B cell (primary cell): Measurements from ENCODE around the gene PRAMEF12. TPM values are rescaled to one million over a fixed set of nuclear protein-coding genes. Genes with fewer than 3 reads are reported as not detected.

ENCODE experiments used
- ATAC-seq: fragments of 200-7000 bp; cut with Tn5 transposase; one replicate; pipeline ENCODE4 v1.10.0; 2021; ENCODE audit warnings: low read depth, mild to moderate bottlenecking, moderate number of reproducible peaks, moderate library complexity
- CTCF ChIA-PET: fragments of 350-600 bp; sonication (Branson Sonifier 250); formaldehyde crosslinking; loops from one replicate; lab custom pipeline; 2021; ENCODE audit warnings: antibody characterized with exemption, inconsistent platforms; lab: Charles Lee
- POLR2A ChIA-PET: fragments of 350-600 bp; sonication (Branson Sonifier 250); formaldehyde crosslinking; loops from one replicate; lab custom pipeline; 2021; ENCODE audit warnings: antibody characterized with exemption; lab: Charles Lee
- DNase-seq: peaks from one replicate; pipeline ENCODE4 v3.0.0; 2013
- H2AFZ ChIP-seq: 2 replicates; pipeline ENCODE4 v1.6.1; 2012; ENCODE audit warnings: mild to moderate bottlenecking, low read depth, low read length; ENCODE audit not compliant: insufficient read depth, poor library complexity, severe bottlenecking
- H3K27ac ChIP-seq, 2 donors: 1 replicate in 1 of 2; 2 replicates in 1 of 2; pipeline ENCODE4 v1.5.1; 2012 to 2013; ENCODE audit warnings: low read length in 2 of 2, mild to moderate bottlenecking in 2 of 2, moderate library complexity in 1 of 2
- H3K27me3 ChIP-seq, 4 experiments: fragments of 200-600 bp in 1 of 4; sonication (generic) in 1 of 4; replicated peaks in 1 of 4; 1 replicate in 2 of 4; 2 replicates in 2 of 4; pipeline versions ENCODE4 v1.6.1 to v1.7.0; 2013 to 2016; ENCODE audit warnings: low read length in 3 of 4, mild to moderate bottlenecking in 2 of 4, mixed read lengths in 1 of 4, moderate library complexity in 1 of 4; ENCODE audit not compliant: insufficient read depth in 4 of 4, control insufficient read depth in 3 of 4; ENCODE audit errors: control extremely low read depth in 1 of 4
- H3K36me3 ChIP-seq, 2 experiments: replicated peaks in 1 of 2; 1 replicate in 1 of 2; 2 replicates in 1 of 2; pipeline versions ENCODE4 v1.6.1 to v1.7.1; 2013; ENCODE audit warnings: low read length in 1 of 2; ENCODE audit not compliant: insufficient read depth in 2 of 2, control insufficient read depth in 1 of 2; ENCODE audit errors: control extremely low read depth in 1 of 2, extremely low read depth in 1 of 2
- H3K4me1 ChIP-seq, 2 donors: fragments of 200-600 bp in 1 of 2; sonication (generic) in 1 of 2; 1 replicate in 1 of 2; 2 replicates in 1 of 2; pipeline versions ENCODE4 v1.5.1 to v1.6.1; 2013 to 2017; ENCODE audit warnings: low read length in 2 of 2; ENCODE audit not compliant: control insufficient read depth in 2 of 2, insufficient read depth in 2 of 2
- H3K4me2 ChIP-seq: replicated peaks from 2 replicates; pipeline ENCODE3; 2012; ENCODE audit warnings: mild to moderate bottlenecking, low read depth, low read length; ENCODE audit not compliant: poor library complexity, severe bottlenecking
- H3K4me3 ChIP-seq, 5 experiments: fragments of 200-600 bp in 1 of 5; sonication (generic) in 1 of 5; 1 replicate in 3 of 5; 2 replicates in 2 of 5; pipeline versions ENCODE4 v1.5.1 to v1.7.0; 2011 to 2016; ENCODE audit warnings: low read length in 4 of 5, mild to moderate bottlenecking in 4 of 5, low read depth in 2 of 5, control low read depth in 1 of 5, moderate library complexity in 1 of 5; ENCODE audit not compliant: insufficient read depth in 1 of 5; ENCODE audit errors: control extremely low read depth in 1 of 5, extremely low read depth in 1 of 5
- H3K79me2 ChIP-seq: fragments of 200-600 bp; sonication (generic); one replicate; pipeline ENCODE4 v1.6.0; 2016; ENCODE audit warnings: low read length; ENCODE audit not compliant: control insufficient read depth, insufficient read depth
- H3K9ac ChIP-seq: fragments of 200-600 bp; sonication (generic); 2 replicates; pipeline ENCODE4 v1.6.1; 2017; ENCODE audit warnings: mild to moderate bottlenecking, low read length, moderate library complexity
- H3K9me3 ChIP-seq, 3 donors: one replicate each; pipeline versions ENCODE4 v1.6.1 to v1.7.1; 2013; ENCODE audit warnings: low read length in 2 of 3; ENCODE audit not compliant: control insufficient read depth in 2 of 3, insufficient read depth in 1 of 3; ENCODE audit errors: control extremely low read depth in 1 of 3
- H4K20me1 ChIP-seq: 2 replicates; pipeline ENCODE4 v1.6.0; 2012; ENCODE audit warnings: mild to moderate bottlenecking, low read length; ENCODE audit not compliant: insufficient read depth, control insufficient read depth, poor library complexity, severe bottlenecking
- H3K27ac Mint-ChIP-seq: one replicate; pipeline ENCODE4 v1.8.0; 2021; ENCODE audit warnings: mixed read lengths
- H3K27me3 Mint-ChIP-seq: one replicate; pipeline ENCODE4 v1.8.0; 2021; ENCODE audit warnings: mixed read lengths
- H3K4me1 Mint-ChIP-seq: one replicate; pipeline ENCODE4 v1.8.0; 2021; ENCODE audit warnings: mixed read lengths
- H3K4me3 Mint-ChIP-seq: one replicate; pipeline ENCODE4 v1.8.0; 2021; ENCODE audit warnings: mixed read lengths
- H3K9me3 Mint-ChIP-seq: one replicate; pipeline ENCODE4 v1.8.0; 2022; ENCODE audit warnings: mixed read lengths; ENCODE audit not compliant: insufficient read depth
- EZH2 ChIP-seq: IDR thresholded peaks from 2 replicates; pipeline ENCODE4 v1.6.1; 2012; ENCODE audit warnings: borderline replicate concordance, low read depth, mild to moderate bottlenecking, moderate library complexity, low read length; ENCODE audit not compliant: insufficient read depth, poor library complexity, severe bottlenecking
- WGBS: methylation state at CpG from one replicate; pipeline ENCODE4 v1.1.5; 2013; ENCODE audit warnings: missing lambda C conversion rate; ENCODE audit not compliant: insufficient coverage; 5-methylcytosine and 5-hydroxymethylcytosine counted together
- intact Hi-C: fragments of 100-400 bp; cut with micrococcal nuclease; formaldehyde crosslinking; loops from one replicate; pipeline ENCODE4 v1.10.0; 2022
- polyA plus RNA-seq: library from polyadenylated mRNA; depleted of rRNA; stranded (reverse); fragments of >200 nt; gene quantifications from 2 replicates; pipeline ENCODE4 v1.2.3, GENCODE V29; 2012
- total RNA-seq, 2 donors: library from RNA; stranded (reverse); fragments of 120-200 nt in 1 of 2; gene quantifications; 1 replicate in 1 of 2; 2 replicates in 1 of 2; pipeline versions ENCODE4 v1.2.3 to v1.2.4, GENCODE V29; 2013 to 2022
- TF ChIP-seq, protein P1 (sequence below): fragments of 200-600 bp; IDR thresholded peaks from one replicate; pipeline ENCODE4 v1.8.0; 2022; ENCODE audit warnings: antibody characterized with exemption, mild to moderate bottlenecking

Gene PRAMEF12
- total and polyA plus RNA-seq, 2 donors (not counting 1 experiment from before 2014, with no cell fraction given), result not detected

DNA sequence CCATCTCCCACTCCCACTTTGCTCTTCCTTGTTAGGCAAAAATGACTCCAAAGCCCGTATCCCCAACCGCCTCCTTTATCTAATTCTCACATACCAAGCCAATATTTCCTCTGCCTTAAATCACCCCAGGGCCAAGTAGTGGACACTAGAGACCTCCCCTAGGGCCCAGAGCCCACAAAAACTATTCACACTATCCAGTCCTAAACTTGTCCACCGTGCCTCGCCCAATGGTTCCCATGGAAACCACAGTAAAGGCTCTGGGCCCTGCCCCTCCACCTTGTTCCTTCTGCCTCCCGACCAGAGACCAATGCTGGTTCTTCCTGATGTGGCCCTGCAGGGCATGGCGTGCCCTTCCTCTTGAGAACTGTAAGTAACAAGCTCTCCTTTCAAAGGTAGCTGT lies 15.7 kb upstream of the PRAMEF12 start:
- H3K27me3 Mint-ChIP-seq, result peaks cover 18% of the 10 kb centered on the region
- POLR2A ChIA-PET, result no interaction called here
- no peaks in the 10 kb centered on the region for H3K4me1 ChIP-seq
- H3K9ac ChIP-seq, result no peak overlapping the region
- no peak overlapping the region for H3K4me3 ChIP-seq
- H3K36me3 ChIP-seq, result no peaks in the 10 kb centered on the region
- 77% methylated on average over 6 of the region's 6 CpGs for WGBS
- TF ChIP-seq, protein P1, sequence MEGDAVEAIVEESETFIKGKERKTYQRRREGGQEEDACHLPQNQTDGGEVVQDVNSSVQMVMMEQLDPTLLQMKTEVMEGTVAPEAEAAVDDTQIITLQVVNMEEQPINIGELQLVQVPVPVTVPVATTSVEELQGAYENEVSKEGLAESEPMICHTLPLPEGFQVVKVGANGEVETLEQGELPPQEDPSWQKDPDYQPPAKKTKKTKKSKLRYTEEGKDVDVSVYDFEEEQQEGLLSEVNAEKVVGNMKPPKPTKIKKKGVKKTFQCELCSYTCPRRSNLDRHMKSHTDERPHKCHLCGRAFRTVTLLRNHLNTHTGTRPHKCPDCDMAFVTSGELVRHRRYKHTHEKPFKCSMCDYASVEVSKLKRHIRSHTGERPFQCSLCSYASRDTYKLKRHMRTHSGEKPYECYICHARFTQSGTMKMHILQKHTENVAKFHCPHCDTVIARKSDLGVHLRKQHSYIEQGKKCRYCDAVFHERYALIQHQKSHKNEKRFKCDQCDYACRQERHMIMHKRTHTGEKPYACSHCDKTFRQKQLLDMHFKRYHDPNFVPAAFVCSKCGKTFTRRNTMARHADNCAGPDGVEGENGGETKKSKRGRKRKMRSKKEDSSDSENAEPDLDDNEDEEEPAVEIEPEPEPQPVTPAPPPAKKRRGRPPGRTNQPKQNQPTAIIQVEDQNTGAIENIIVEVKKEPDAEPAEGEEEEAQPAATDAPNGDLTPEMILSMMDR, result no peak
- no peak for TF ChIP-seq EZH2
- H3K27ac Mint-ChIP-seq, result no peak overlapping the region
- intact Hi-C loops, result no loop called here
- no peak overlapping the region for H3K4me2 ChIP-seq
- no peaks in the 10 kb centered on the region for H3K27me3 ChIP-seq
- no peaks in the 10 kb centered on the region for H3K4me1 Mint-ChIP-seq
- H2AFZ ChIP-seq, result no peak overlapping the region
- DNase-seq (no peak), ATAC-seq (no peak)
- no peaks in the 10 kb centered on the region for H3K9me3 Mint-ChIP-seq
- H3K79me2 ChIP-seq, result no peaks in the 10 kb centered on the region
- H4K20me1 ChIP-seq, result no peaks in the 10 kb centered on the region
- CTCF ChIA-PET, result no interaction called here
- no peaks in the 10 kb centered on the region for H3K9me3 ChIP-seq
- H3K4me3 Mint-ChIP-seq, result no peak overlapping the region
- H3K27ac ChIP-seq, result no peak overlapping the region

DNA sequence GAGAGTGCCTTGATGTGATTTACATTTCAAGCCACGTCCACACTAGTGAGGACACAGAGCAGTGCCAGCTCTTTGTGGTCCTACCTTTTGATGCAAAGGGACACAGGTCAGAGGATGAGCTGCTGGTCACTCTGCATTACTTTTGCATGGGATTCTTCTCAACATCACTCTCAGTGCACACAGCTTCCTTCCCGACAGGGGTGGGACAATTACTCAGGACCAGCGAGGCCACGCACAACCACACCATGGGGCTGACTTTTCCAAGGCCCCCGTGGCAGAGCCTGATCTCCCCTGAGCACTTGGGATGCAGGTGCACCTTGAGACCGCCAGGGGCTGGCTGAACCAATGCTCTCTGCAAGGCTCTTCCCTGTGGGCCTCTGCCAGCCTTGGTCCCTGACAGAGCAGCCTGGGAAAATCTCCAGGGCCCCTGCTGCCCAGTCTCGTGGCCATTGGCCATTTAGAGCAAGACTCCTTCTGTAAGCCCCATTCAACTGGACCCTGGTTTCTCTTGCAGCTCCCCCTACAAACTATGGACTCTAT lies 13.2 kb upstream of the PRAMEF12 start:
- no peaks in the 10 kb centered on the region for H3K4me1 Mint-ChIP-seq
- Histone ChIP-seq H3K4me3 (no peak overlapping the region), H4K20me1 (no peaks in the 10 kb centered on the region), H3K27me3 (no peaks in the 10 kb centered on the region), H2AFZ (no peak overlapping the region), H3K9ac (no peak overlapping the region), H3K4me2 (no peak overlapping the region), H3K9me3 (no peaks in the 10 kb centered on the region), H3K4me1 (no peaks in the 10 kb centered on the region), H3K36me3 (no peaks in the 10 kb centered on the region), H3K27ac (no peak overlapping the region), H3K79me2 (no peaks in the 10 kb centered on the region)
- POLR2A ChIA-PET, result no interaction called here
- 70% methylated on average over 7 of the region's 7 CpGs for WGBS
- intact Hi-C loops, result no loop called here
- no peak for TF ChIP-seq EZH2
- TF ChIP-seq, protein P1, result no peak
- ATAC-seq (no peak), DNase-seq (no peak)
- H3K4me3 Mint-ChIP-seq, result no peak overlapping the region
- H3K27me3 Mint-ChIP-seq, result peaks cover 13% of the 10 kb centered on the region
- no peak overlapping the region for H3K27ac Mint-ChIP-seq
- no peaks in the 10 kb centered on the region for H3K9me3 Mint-ChIP-seq
- CTCF ChIA-PET, result no interaction called here
